ENCODE measurements around the gene PDE9A. TPM values are rescaled to one million over a fixed set of nuclear protein-coding genes. Genes with fewer than 3 reads are reported as not detected.
A peak's percentile ranks its signal among the peaks of the same experiment; 100 is the strongest.

PDE9A gene
- total RNA-seq, 4 donors from 2014 or later, result 26.7 to 30.6 (median 28.7) TPM

GRCh38 chr21:42694751-42695696 lies 41.6 kb downstream of the PDE9A start:
- H3K9me3 ChIP-seq, result no peaks in the 10 kb centered on the region
- peaks cover 0 to 21% (median 6%) of the 10 kb centered on the region in 4 donors for H3K4me1 ChIP-seq
- H3K36me3 ChIP-seq, result peaks cover 0 to 63% (median 2%) of the 10 kb centered on the region in 3 donors
- no peak for DNase-seq (ENCODE audit: low spot score in 2 of 2)
- H3K4me3 ChIP-seq, result no peak overlapping the region
- TF ChIP-seq EP300 (IDR thresholded peaks at IDR 0.05) (no peak), CTCF (IDR thresholded peaks at IDR 0.05) (no peak), POLR2A (IDR thresholded peaks at IDR 0.05) (no peak)
- H3K27me3 ChIP-seq, result no peaks in the 10 kb centered on the region
- WGBS, 2 donors, result 88 to 89% methylated on average over 20 of the region's 20 CpGs
- H3K27ac ChIP-seq, result peak overlapping the region in 2 of 4 donors; percentile 66 to 72

GRCh38 chr21:42695697-42696380 lies 42.4 kb downstream of the PDE9A start:
- TF ChIP-seq POLR2A (IDR thresholded peaks at IDR 0.05) (no peak), CTCF (IDR thresholded peaks at IDR 0.05) (no peak), EP300 (IDR thresholded peaks at IDR 0.05) (no peak)
- H3K4me3 ChIP-seq, result no peak overlapping the region
- H3K27me3 ChIP-seq, result no peaks in the 10 kb centered on the region
- WGBS, 2 donors, result 55 to 56% methylated on average over 9 of the region's 9 CpGs
- H3K4me1 ChIP-seq, result peaks cover 0 to 21% (median 6%) of the 10 kb centered on the region in 4 donors
- H3K36me3 ChIP-seq, result peaks cover 0 to 60% (median under 1%) of the 10 kb centered on the region in 3 donors
- peak overlapping the region in 2 of 4 donors; percentile 66 to 72 for H3K27ac ChIP-seq
- DNase-seq (ENCODE audit: low spot score in 2 of 2), result peak in 1 of 2 donors; percentile 28
- H3K9me3 ChIP-seq, result no peaks in the 10 kb centered on the region

- Histone ChIP-seq H3K4me1 (peaks cover 0 to 21% (median 6%) of the 10 kb centered on the region in 4 donors), H3K36me3 (peaks cover 0 to 58% (median 0%) of the 10 kb centered on the region in 3 donors), H3K27me3 (no peaks in the 10 kb centered on the region), H3K9me3 (peaks cover 0 to 4% (median 0%) of the 10 kb centered on the region in 4 donors), H3K4me3 (no peak overlapping the region), H3K27ac (peak overlapping the region in 2 of 4 donors; percentile 66 to 72)
- TF ChIP-seq CTCF (IDR thresholded peaks at IDR 0.05), result no peak
- peak in 1 of 2 donors; percentile 9 for TF ChIP-seq EP300 (IDR thresholded peaks at IDR 0.05)
- WGBS, 2 donors, result 63 to 89% methylated on average over 9 of the region's 9 CpGs
- no peak for DNase-seq (ENCODE audit: low spot score in 2 of 2)
Observed at GRCh38 chr21:42696501-42697040, 43.1 kb downstream of the PDE9A start.

- peaks cover 0 to 65% (median 0%) of the 10 kb centered on the region in 3 donors for H3K36me3 ChIP-seq
- no peaks in the 10 kb centered on the region for H3K27me3 ChIP-seq
- 94 to 95% methylated on average over 9 of the region's 9 CpGs for WGBS, 2 donors
- H3K4me3 ChIP-seq, result no peak overlapping the region
- peaks cover 0 to 12% (median 0%) of the 10 kb centered on the region in 4 donors for H3K9me3 ChIP-seq
- no peak for DNase-seq (ENCODE audit: low spot score in 2 of 2)
- peaks cover 0 to 21% (median 6%) of the 10 kb centered on the region in 4 donors for H3K4me1 ChIP-seq
- H3K27ac ChIP-seq, result no peak overlapping the region
- TF ChIP-seq CTCF (IDR thresholded peaks at IDR 0.05), result no peak
- no peak for TF ChIP-seq POLR2A (IDR thresholded peaks at IDR 0.05)
- TF ChIP-seq EP300 (IDR thresholded peaks at IDR 0.05), result no peak
Observed at GRCh38 chr21:42698733-42699132, 45.3 kb downstream of the PDE9A start.
